ENCODE results near the gene MKKS.

DNA sequence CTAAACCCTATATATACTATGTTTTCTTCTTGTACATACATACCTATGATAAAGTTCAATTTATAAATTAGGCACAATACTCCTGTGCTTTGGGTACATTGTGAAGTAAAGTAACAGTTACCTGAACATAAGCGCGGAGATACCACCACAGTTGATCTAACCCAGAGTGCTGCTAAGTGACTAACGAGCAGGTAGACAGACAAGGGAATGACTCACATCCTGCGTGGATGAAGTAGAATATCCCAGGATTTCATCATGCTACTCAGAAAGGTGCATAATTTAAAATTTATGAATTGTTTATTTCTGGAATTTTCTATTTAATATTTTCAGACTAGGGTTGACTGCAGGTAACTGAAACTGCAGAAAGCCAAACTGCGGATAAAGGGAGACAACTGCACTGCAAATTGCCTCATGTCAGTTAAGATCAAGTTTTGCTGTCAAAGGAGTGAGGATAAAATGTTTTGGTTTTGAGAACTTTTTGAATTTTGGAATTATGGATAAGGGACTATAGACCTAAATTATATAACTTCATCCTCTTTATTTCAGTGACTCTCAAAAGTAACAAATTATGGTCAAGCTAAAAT, 14.4 kb downstream of the MKKS start:
- TF ChIP-seq CTCF (optimal IDR thresholded peaks at IDR 0.05 in 1 of 3, IDR thresholded peaks at IDR 0.05 in 1 of 3, conservative IDR thresholded peaks at IDR 0.05 in 1 of 3; ENCODE audit: extremely low read depth in 1 of 3, insufficient read depth in 2 of 3, low read length in 3 of 3) (no peak), EZH2 (IDR thresholded peaks at IDR 0.05; ENCODE audit: low read length) (no peak)
